Body of pancreas (tissue), 4 donors: ENCODE measurements around the gene STRA6.

Source experiments
- POLR2A ChIP-seq, 3 donors: fragments of 450-650 bp; IDR thresholded peaks; one replicate each; pipeline ENCODE4 v1.6.1; 2016; ENCODE audit warnings: antibody characterized with exemption in 3 of 3, mild to moderate bottlenecking in 2 of 3
- TF ChIP-seq, protein P1 (sequence below), 7 experiments: fragments of 450-650 bp in 4 of 7; fragments of 200-600 bp in 3 of 7; sonication (generic) in 3 of 7; IDR thresholded peaks; one replicate each; pipeline ENCODE4 v1.5.1; 2016 to 2019; ENCODE audit warnings: antibody characterized with exemption in 7 of 7

DNA sequence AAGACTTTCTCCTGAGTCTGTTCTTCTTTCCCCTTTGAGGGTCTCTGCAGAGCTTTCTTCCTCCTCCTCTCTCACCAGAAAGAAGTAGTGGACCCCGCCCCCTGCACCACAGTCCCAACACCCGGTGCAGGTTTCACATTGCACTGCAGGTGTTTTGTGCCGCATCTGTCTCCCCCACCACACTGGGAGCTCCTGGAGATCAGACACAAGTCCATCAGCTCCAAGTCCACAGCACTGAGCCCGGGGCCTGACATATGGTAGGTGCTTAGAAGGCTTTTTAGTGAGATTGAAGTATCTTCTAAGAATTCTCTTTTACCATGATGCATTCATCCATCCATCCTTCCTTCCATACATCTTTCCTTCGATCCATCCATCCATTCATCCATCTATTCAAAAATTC, 9.8 kb downstream of the STRA6 start:
- TF ChIP-seq POLR2A (IDR thresholded peaks at IDR 0.05): no peak
- TF ChIP-seq, protein P1, sequence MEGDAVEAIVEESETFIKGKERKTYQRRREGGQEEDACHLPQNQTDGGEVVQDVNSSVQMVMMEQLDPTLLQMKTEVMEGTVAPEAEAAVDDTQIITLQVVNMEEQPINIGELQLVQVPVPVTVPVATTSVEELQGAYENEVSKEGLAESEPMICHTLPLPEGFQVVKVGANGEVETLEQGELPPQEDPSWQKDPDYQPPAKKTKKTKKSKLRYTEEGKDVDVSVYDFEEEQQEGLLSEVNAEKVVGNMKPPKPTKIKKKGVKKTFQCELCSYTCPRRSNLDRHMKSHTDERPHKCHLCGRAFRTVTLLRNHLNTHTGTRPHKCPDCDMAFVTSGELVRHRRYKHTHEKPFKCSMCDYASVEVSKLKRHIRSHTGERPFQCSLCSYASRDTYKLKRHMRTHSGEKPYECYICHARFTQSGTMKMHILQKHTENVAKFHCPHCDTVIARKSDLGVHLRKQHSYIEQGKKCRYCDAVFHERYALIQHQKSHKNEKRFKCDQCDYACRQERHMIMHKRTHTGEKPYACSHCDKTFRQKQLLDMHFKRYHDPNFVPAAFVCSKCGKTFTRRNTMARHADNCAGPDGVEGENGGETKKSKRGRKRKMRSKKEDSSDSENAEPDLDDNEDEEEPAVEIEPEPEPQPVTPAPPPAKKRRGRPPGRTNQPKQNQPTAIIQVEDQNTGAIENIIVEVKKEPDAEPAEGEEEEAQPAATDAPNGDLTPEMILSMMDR (IDR thresholded peaks at IDR 0.05): no peak
